Nucleus accumbens (tissue), 56 donors: ENCODE measurements around the gene GLO1.

Source experiments
- DNase-seq, 56 donors: peaks; one replicate each; lab custom pipeline; 2025; lab: John Stamatoyannopoulos, UW

Gene GLO1

DNA sequence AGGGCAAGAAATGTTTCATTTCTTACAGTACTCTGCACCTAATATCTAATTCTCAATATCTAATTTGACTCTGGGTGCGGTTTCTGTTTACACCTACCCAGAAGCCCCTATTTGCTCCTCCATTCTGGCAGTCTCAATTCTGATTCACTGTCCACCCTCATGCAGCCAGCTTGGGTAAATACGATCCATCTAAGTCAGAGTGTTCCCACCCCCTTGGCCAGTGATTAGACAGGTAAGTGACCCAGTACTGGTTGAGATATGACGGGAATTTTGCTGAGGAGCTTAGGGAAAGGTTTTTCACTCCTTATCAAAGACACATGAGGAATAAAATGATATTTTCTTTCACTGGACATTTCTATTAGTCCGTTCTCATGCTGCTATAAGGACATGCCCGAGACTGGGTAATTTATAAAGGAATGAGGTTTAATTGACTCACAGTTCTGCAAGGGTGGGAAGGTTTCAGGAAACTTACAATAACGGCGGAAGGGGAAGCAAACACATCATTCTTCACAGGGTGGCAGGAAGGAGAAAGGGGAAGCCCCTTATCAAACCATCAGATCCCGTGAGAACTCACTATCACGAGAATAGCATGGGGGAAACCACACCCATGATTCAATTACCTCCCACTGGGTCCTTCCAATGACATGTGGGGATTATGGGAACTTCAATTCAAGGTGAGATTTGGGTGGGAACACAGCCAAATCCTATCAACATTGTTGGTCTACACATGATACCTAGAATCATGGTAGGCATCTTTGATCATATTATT, 29.4 kb downstream of the GLO1 start:
- no peak for DNase-seq

DNA sequence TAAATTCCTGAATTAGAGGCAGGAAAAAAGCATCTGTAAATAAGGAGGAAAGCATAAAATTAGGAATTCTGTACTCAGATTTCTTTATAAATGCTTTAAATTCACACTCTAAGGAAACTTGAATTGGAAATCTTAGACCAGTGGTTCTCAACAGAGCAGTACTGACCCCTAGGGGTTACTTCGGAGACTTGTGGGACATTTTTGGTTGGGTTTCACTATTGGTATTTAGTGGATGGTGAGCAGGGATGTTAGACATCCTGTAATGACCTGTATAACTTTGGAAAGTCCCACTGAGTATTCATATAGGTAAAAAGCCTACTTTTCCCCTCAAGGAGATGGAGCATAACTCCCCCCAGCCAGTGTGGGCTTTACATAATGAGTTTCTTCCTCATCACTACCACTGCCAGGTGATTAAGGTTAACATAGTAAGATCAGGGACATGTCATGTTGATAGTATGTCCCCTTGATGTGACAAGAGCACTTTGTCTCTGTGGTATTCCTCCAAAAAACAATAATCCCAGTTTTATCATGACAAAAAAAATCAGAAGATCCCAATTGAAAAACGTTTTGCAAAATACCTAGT, 31.0 kb downstream of the GLO1 start:
- DNase-seq = peak in 2 of 56 donors; percentile 4 to 10

DNA sequence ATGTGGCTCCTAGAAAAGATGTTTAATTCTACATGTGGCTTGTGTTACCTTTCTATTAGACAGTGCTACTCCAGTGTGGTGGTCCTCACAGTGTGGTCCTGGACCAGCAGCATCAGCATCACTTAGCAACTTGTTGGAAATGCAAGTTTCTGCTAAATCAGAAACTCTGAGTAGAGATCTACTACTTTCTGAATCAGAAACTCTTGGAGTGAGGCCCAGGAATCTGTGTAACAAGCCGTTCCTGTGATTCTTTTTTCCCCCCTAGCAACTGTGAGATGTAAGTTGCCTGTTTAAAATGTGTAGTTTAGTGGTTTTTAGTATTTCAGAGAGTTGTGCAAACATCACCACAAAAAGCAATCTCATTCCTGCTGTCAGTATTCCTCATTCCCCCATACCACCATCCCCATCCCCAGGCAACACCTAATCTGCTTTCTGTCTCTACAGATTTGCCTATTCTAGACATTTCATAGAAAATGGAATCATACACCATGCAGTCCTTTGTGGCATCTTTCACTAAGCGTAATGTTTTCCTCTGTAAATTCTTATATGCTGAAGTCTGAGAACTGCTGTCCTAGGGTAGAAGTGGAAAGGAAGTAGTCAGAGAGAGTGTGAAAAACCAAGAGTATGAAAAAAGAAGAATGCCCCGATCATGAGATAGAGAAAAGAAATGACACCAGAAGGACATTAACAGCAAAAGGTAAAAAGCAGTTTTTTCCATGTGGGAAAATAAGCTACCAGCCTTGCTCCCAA, 44.4 kb downstream of the GLO1 start:
- no peak for DNase-seq

DNA sequence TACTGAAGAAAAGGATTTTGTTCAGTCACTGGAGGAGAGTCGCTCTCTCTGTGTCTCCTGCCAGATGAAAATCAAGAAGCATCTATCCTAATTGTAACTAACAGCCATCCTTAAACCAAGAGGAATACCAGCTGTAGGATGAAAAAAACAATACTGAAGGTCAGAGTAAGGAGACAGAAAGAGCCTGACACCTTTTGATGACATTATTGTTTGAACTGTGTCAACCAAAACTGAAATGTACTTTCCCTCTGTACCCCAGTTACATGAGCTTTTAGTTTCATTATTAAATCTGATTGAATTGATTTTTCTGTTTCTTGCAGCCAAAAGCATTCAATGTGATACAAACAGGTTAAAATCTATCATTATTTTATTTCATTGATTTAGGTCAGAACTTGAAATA, 46.0 kb downstream of the GLO1 start:
- DNase-seq = no peak

DNA sequence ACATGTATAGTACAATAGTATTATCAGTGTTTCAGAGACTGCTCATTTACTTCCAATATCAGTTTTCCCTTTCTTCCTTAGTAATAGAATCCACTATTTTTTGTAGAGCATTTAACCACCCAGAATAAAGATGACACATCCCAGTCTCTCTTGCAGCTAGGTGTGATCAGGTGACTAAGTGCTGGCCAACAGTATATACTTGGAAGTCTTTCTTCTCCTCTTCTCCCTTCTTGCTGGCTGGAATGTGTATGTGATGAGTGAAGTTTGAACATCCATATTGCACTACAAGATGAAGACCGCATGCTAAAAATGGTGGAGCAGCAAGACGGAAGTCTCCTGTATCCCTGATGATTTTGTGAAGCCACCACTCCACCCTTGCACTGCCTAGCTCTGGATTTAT, 48.7 kb downstream of the GLO1 start:
- DNase-seq = no peak

DNA sequence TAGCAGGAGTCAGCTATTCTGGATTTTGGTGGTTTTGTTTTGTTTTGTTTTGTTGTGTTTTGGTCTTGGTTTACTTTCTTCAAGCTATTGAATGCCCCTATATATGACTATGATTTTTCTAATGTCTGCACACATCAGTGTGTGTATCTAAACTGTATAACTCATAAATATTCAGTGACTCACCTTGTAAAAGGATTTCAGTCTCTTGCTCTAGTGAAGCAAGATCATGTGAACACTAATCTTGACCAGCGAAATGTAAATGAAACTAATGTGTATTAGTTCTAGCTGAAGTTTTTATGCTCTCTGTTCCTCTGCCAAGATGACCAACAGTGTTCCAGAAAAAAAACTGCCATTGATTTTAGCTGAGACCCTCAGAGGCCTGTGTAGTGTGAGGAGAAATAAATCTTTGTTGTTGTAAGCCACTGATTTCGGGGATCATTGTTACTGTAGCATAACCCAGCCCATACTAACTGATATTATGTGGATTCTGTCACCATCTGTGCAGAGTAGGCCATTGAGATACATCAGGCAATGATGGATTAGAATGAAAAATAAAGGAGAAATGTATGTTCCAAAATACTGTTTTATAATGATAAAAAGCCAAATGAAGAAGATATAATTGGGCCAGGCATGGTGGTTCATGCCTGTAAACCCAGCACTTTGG, 51.7 kb downstream of the GLO1 start:
- no peak for DNase-seq

DNA sequence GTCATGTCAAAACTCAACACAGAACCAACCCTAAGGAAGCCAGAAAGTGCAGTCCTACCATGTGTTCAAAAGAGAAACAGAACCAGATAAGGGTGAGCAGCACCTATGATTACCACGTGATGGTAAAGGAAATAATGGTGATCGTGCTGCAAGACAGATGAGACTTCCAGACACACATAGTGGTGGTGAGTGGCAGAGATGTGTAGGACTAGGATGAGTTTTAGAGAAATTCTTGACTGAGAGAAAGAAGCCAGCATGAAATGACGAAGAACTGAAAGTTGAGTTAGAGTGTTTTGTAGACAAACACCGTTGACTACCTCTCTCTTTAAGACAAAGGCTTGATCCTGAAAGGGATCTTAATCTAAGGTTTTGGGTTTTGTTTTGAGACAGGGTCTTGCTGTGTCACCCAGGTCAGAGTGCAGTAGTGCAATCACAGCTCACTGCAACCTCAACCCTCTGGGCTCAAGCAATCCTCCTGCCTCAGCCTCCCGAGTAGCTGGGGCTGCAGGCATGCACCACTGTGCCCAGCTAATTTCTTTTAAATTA, 52.7 kb downstream of the GLO1 start:
- no peak for DNase-seq

DNA sequence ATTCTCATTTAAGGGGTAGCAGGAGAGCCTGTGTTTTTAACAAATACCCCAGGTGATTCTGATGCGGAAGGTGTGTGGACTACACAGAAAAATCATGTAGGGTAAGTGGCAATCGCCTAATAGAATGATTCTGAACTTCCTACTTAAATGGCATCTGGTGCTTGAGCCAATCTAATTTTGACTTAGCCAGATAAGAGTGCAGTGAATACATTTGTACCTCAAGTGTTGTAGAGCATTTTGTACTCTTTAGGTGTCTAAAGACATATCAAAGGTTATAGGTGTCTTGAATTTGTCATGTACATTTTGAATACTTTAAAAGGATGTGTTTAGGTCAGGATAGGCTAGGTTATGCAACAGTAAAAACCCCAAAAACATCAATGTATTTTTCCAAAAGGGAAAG, 53.2 kb downstream of the GLO1 start:
- DNase-seq = no peak

DNA sequence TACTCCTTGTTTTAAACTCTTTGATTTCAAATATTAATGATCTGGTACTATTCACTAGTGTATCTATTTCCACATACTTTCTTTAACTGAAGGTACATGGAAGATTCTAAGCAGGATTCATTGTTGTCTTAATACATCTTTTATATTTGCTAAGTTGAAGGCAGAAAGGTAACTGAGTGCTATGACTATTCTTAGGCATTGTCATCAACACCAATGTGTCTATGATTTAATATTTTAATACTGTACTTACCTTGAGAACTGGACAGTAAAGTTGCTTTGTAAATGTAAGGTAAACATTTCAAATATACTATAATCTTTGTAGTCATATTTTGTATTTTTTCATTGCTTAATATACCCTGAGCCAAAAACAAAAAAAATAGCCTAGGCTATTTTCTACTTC, 54.3 kb downstream of the GLO1 start:
- no peak for DNase-seq

DNA sequence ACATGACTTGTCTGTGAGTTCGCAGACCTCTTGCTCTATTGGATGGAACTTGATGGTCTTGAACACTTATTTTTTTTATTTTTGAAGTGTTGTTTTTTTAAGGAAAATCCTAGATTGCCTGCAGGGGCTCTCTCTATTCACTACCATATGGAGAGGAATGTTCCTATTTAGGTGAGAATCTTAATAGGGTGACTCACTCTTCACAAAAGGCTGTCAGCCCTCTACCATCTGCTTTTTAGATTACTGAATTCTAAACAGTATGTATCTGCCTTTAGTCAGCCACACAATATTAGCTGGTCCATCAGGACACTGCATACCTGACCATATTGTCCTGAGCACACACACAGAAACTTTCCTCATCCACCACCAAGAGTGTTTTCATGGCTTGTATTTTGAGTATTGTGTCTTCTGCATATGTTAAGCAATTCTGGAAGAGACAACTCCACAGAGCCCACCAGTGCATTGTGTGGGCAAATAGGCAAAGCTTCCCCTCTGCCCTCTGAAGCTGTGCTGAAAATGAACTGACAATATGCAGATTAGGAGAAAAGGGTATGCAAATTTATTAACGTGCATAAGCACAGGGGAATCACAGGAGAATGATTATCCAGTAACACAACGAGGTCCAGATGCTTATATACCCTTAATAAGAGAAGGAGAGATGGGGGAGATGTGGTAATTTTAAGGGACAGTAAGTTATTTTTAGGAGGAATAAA, 56.6 kb downstream of the GLO1 start:
- no peak for DNase-seq

DNA sequence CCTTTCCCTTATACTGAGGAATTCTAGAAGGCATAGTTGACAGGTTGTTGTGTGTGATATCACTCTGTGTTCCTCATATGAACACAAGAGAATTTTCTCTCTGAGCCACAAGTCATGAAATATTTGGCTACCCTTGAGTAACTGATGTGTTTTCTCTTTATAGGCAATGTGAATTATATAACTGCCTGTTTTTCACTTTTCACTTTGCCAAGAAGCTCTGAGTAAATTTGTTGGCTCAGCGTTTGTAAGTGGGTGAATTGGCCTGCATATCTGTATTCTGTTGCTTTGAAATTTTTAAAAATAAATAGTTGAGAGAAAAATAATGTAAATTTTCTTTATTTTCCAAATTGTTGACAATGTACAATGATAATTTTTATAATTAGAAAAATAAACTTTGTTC, 58.0 kb downstream of the GLO1 start:
- no peak for DNase-seq

DNA sequence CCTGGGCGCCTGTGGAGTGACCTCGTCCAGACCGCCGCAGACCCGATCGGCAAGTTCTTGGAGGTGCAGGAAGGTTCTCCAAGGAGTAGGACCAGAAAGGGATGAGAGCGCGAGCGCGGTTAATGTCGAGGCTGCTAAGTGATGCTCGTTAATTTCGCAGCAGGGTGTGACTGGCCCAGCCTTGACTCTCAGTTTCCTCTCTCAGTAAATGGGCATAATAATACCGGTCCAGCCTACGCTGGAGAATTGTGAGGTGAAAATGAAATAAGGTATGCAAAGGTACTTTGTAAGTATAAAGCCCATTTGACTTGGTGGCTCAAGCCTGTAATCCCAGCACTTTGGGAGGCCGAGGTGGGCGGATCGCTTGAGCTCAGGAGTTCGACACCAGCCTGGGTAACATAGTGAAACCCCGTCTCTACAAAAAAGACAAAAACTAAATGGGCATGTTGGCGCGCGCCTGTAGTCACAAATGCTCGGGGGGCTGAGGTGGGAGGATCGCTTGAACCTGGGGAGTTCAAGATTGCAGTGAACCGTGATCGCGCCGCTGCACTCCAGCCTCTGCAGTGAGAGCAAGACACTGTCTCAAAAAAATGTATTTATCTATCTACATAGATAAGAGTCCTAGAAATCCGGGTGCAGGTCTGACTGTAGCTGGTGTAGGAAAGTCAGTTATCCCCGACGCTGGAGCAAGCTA, 62.6 kb downstream of the GLO1 start:
- DNase-seq = peak in 4 of 56 donors; percentile 5 to 24 (median 11)

DNA sequence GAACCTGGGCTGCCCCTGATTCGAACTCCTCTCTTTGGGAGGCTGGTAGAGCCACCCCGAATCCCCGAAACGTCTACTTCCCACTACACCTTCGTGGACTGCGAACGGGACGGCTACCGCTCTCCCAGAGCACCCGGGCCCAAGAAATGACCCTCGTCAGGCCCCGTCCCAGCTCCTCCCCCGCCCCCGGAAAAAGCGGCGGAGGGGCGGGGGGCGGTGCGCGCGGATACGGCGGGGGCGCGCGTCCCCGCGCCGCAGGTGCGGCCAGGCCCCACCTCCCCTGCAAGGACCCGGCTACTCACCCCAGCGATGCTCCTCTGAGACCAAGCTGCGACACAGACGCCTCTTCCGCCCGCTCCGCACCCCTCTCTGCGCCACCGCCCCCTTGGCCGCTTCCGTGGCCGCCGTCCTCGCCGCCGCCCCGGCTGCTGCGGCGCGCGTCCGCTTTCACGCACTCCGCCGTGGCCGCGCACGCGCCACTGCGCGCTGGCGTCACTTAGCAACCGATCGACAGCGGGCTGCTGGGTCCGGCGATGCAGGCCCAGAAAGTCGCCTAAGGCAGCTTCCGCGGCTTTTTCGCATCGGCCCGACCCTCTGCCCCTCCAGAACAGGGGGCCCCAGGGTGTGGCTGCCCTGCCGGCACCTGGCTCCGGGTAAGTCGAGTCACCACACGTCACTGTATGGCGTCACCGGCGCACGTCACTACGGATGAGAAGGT, 63.3 kb downstream of the GLO1 start, which contains the start of gene BTBD9:
Gene BTBD9 (minus strand): TSS at position 432 of the 718 bp plus-strand sequence.
- peak in 54 of 56 donors; percentile 16 to 92 (median 82) for DNase-seq

DNA sequence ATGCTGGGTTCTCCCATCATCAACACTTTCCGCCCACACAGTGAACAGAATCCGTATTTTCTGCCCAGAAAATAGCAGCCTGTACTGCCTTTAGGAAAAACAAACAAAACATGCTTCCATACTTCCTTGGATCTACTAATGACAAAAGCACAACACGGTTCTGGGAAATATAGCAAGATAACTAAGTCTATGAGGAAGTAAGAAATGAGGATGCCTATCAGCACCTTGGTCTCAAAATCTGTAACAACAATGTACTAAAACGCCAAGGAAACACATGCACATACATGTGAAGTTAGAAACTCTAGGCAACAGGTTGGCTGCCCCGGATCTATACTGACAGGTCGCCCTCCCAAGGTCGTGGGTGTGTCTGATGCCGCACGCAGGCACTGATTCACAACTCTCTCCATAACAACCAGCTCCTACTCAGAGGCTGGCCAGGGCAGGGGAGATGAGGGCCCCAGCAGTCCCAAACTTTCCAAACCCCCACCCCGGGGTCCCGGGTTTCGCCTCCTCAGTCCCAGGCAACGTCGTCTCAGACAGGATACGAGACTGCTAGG, 63.9 kb downstream of the GLO1 start:
- peak in 33 of 56 donors; percentile 34 to 76 (median 58) for DNase-seq

DNA sequence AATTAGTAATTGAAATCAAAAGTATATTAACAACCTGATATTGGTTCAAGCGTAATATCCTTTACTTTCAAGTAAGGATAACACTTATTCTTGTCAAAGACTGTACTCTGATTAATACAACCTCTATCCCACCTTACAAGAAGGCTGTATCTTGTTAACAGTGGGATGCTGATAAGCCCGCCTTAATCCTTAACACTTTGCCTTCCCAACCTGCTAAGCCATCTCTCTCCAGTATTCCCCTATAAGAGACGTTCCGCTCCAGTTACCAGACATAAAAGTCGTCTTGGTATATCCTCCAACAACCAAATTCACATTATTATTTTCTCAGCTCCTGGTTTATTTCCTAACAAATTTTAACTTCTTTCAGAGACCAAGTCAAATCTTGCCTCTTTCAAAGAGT, 65.2 kb downstream of the GLO1 start:
- DNase-seq = no peak

DNA sequence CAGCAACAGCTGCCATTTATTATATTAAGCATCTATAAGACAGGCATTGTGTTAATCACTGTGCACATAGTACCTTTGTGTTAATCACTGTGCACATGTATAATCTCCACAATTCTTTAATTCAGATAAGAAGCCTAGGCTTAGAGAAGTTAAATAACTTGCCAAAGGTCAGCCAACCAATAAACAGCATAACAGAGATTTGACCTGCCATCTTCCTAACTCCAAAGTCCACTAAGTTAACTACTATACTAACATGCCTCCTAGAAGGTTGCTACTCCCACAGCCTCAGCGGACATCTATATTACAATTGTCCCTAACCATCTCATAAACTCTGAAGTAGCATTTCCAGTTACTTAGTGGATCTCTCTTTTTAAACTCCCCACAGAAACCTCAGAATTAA, 66.9 kb downstream of the GLO1 start:
- DNase-seq = no peak

DNA sequence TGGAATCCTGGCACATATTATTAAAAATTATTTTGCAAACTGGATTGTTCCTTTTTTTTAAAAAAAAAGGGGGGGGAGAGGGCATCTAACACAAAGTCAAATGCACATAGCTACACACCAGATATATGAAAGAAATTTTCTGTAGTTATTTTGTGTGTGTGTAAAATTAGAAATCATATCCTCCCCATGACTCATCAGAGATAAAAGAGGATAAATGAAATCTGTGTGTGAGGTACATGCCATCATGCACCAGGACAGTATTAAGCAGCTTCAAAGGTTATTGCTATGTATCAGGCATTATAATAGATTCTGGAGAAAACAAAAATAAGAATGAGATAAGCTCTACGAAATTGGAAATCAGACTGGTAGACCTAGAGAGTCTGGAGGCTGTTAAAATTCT, 68.4 kb downstream of the GLO1 start:
- DNase-seq = no peak

DNA sequence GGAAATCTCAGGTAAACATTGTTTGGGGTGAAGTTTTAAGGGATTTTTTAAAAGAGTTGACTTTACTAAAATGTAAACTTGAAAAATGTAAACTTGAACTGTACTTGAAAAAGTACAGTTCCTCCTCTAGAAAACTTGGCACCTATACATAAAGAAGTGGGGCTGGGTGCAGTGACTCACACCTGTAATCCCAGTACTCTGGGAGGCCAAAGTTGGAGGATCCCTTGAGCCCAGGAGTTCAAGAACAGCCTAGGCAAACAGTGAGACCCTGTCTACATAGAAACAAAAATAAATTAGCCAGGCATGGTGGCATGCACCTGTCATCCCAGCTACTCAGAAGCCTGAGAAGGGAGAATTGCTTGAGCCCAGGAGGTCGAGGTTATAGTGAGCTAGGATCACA, 70.5 kb downstream of the GLO1 start:
- DNase-seq = no peak
